ENCODE results near the gene CAPSL. TPM values are rescaled to one million over a fixed set of nuclear protein-coding genes. Genes with fewer than 3 reads are reported as not detected.

CAPSL gene
- total and polyA plus RNA-seq, 2 of the 8 experiments (the other 6 are each of a cell fraction or from before 2014, with no cell fraction given), result not detected

- Histone ChIP-seq H3K23ac (ENCODE audit: insufficient read length) (no peak overlapping the region), H3K4me3 (ENCODE audit: extremely low read depth in 1 of 4, insufficient read depth in 2 of 4, low read depth in 3 of 4, low read length in 4 of 4) (no peak overlapping the region), H2BK15ac (ENCODE audit: low read length) (no peak overlapping the region), H3K9ac (replicated peaks in 1 of 4; ENCODE audit: extremely low read depth in 1 of 4, low read depth in 3 of 4, low read length in 3 of 4) (peak overlapping the region in 1 of 4 experiments; percentile 34; a peak in 1 of 7 replicates), H3K27me3 (replicated peaks in 1 of 4; ENCODE audit: control insufficient read depth in 3 of 4, extremely low read depth in 1 of 4, insufficient read depth in 3 of 4, low read length in 3 of 4) (no peaks in the 10 kb centered on the region; a peak in 1 of 7 replicates), H3K79me2 (ENCODE audit: control insufficient read depth in 1 of 2, insufficient read depth in 2 of 2, low read length in 2 of 2) (no peaks in the 10 kb centered on the region), H2BK20ac (ENCODE audit: low read length) (no peak overlapping the region), H3K23me2 (ENCODE audit: low read depth, low read length) (no peaks in the 10 kb centered on the region), H2BK120ac (replicated peaks; ENCODE audit: low read depth, low read length) (no peak overlapping the region), H3K14ac (ENCODE audit: insufficient read length) (no peak overlapping the region), H3K9me3 (ENCODE audit: insufficient read depth in 2 of 2, low read depth in 1 of 2, low read length in 1 of 2) (peaks cover 0 to 3% of the 10 kb centered on the region in 2 experiments; a peak in 1 of 4 replicates), H2BK5ac (ENCODE audit: low read depth, low read length) (no peak overlapping the region), H4K8ac (ENCODE audit: extremely low read depth, insufficient read depth, low read length) (no peak overlapping the region), H3K4me2 (ENCODE audit: insufficient read depth in 1 of 2, low read depth in 2 of 2, low read length in 2 of 2) (no peak overlapping the region), H4K20me1 (replicated peaks in 1 of 2; ENCODE audit: control insufficient read depth in 1 of 2, insufficient read depth in 2 of 2, low read length in 2 of 2) (no peaks in the 10 kb centered on the region), H2BK12ac (ENCODE audit: low read depth, low read length) (no peak overlapping the region), H3K79me1 (ENCODE audit: low read depth, low read length) (no peaks in the 10 kb centered on the region), H3K4me1 (replicated peaks in 1 of 4; ENCODE audit: control insufficient read depth in 3 of 4, insufficient read depth in 4 of 4, low read length in 3 of 4) (no peaks in the 10 kb centered on the region), H3K4ac (replicated peaks; ENCODE audit: insufficient read length, low read depth, low read length) (no peak overlapping the region), H4K91ac (replicated peaks; ENCODE audit: insufficient read length, low read length) (no peak overlapping the region), H3K18ac (ENCODE audit: extremely low read depth, low read length) (no peak overlapping the region), H3K56ac (replicated peaks; ENCODE audit: insufficient read length, low read depth, low read length) (no peak overlapping the region), H2AFZ (ENCODE audit: low read length) (no peak overlapping the region), H2AK5ac (ENCODE audit: low read depth, low read length) (no peak overlapping the region), H3K36me3 (ENCODE audit: control insufficient read depth in 2 of 4, insufficient read depth in 4 of 4, low read length in 3 of 4) (no peaks in the 10 kb centered on the region), H4K5ac (ENCODE audit: insufficient read length, low read depth, low read length) (no peak overlapping the region), H3K27ac (ENCODE audit: low read depth, low read length) (no peak overlapping the region)
- DNase-seq (ENCODE audit: low read depth in 1 of 2, low spot score in 2 of 2), result no peak
- ChIA-PET POLR2A (ENCODE audit: partially characterized antibody) (no interaction called here), CTCF (ENCODE audit: partially characterized antibody) (interaction anchor here (0.9 to 1.4 kb wide), 3 partner anchors 19 to 59 kb away, joined by 3 read pairs; no protein-coding TSS in a partner anchor)
- 79% methylated on average over 1 of the region's 1 CpG; no CpG with 5 or more reads in 1 of the 2 experiments for WGBS, 2 experiments (ENCODE audit: extremely low coverage in 1 of 2, insufficient coverage in 1 of 2, insufficient read length in 1 of 2, insufficient replicate concordance in 2 of 2, low coverage in 1 of 2, low lambda C conversion rate in 2 of 2, missing lambda C conversion rate in 1 of 2)
- FAIRE-seq, result no peak
- TF ChIP-seq EZH2 (IDR thresholded peaks at IDR 0.05; ENCODE audit: low read depth, low read length, severe bottlenecking) (no peak), FOSL1 (IDR thresholded peaks at IDR 0.05; ENCODE audit: insufficient read depth, low read depth, low read length) (no peak), E2F6 (IDR thresholded peaks at IDR 0.05) (no peak), RXRA (IDR thresholded peaks at IDR 0.05; ENCODE audit: insufficient read depth, low read depth, low read length) (no peak), RFX5 (IDR thresholded peaks at IDR 0.05; ENCODE audit: borderline replicate concordance, low read depth, low read length) (no peak), RBBP5 (IDR thresholded peaks at IDR 0.05; ENCODE audit: borderline replicate concordance, low read depth, low read length) (no peak), HDAC2 (IDR thresholded peaks at IDR 0.05; ENCODE audit: borderline replicate concordance in 1 of 2, low read depth in 2 of 2, low read length in 2 of 2) (no peak), MAX (IDR thresholded peaks at IDR 0.05) (no peak), YY1 (IDR thresholded peaks at IDR 0.05; ENCODE audit: low read depth, low read length) (no peak), SUZ12 (IDR thresholded peaks at IDR 0.05; ENCODE audit: low read length) (no peak)
- TF ChIP-seq, protein P1, sequence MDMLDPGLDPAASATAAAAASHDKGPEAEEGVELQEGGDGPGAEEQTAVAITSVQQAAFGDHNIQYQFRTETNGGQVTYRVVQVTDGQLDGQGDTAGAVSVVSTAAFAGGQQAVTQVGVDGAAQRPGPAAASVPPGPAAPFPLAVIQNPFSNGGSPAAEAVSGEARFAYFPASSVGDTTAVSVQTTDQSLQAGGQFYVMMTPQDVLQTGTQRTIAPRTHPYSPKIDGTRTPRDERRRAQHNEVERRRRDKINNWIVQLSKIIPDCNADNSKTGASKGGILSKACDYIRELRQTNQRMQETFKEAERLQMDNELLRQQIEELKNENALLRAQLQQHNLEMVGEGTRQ (IDR thresholded peaks at IDR 0.05; ENCODE audit: low read length), result no peak
Measured at GRCh38 chr5:35956429-35956828, 18.0 kb upstream of the CAPSL start.
